Right lobe of liver (tissue), 6 donors: Measurements from ENCODE around the gene ERVW-1. TPM values are rescaled to one million over a fixed set of nuclear protein-coding genes. Genes with fewer than 3 reads are reported as not detected.

Experiments used
- ATAC-seq, 4 donors: fragments of 200-7000 bp; cut with Tn5 transposase; one replicate each; pipeline ENCODE4 v1.9.1; 2020; ENCODE audit warnings: mild to moderate bottlenecking in 4 of 4, moderate library complexity in 4 of 4
- DNase-seq, 3 donors: peaks; one replicate each; pipeline ENCODE4 v3.0.0-alpha.2; 2020
- H3K27ac ChIP-seq, 3 donors: fragments of 200-600 bp; one replicate each; pipeline ENCODE4 v1.8.0; 2022
- H3K27me3 ChIP-seq, 2 donors: fragments of 200-600 bp; one replicate each; pipeline ENCODE4 v1.8.0; 2022
- H3K36me3 ChIP-seq, 4 donors: fragments of 200-600 bp; sonication (generic) in 1 of 4; one replicate each; pipeline versions ENCODE4 v1.5.1 to v1.8.0; 2017 to 2022; ENCODE audit warnings: control low read depth in 1 of 4
- H3K4me1 ChIP-seq, 4 donors: fragments of 200-600 bp; sonication (generic) in 1 of 4; one replicate each; pipeline versions ENCODE4 v1.5.1 to v1.8.0; 2017 to 2022; ENCODE audit warnings: control low read depth in 1 of 4
- H3K4me3 ChIP-seq, 3 donors: fragments of 200-600 bp; one replicate each; pipeline ENCODE4 v1.8.0; 2022
- H3K9me3 ChIP-seq, 4 donors: fragments of 200-600 bp; sonication (generic) in 1 of 4; one replicate each; pipeline versions ENCODE4 v1.5.1 to v1.8.0; 2017 to 2022; ENCODE audit warnings: control low read depth in 1 of 4
- POLR2A ChIP-seq: fragments of 450-650 bp; IDR thresholded peaks from one replicate; pipeline ENCODE4 v1.6.1; 2017; ENCODE audit warnings: antibody characterized with exemption, mild to moderate bottlenecking
- WGBS: methylation state at CpG from one replicate; pipeline ENCODE4 v1.1.6; 2018; ENCODE audit warnings: low coverage, low lambda C conversion rate; ENCODE audit not compliant: insufficient coverage; ENCODE audit errors: missing lambda C conversion rate; 5-methylcytosine and 5-hydroxymethylcytosine counted together
- intact Hi-C, 2 donors: fragments of 100-400 bp; cut with DNase I; formaldehyde crosslinking; loops; one replicate each; pipeline versions ENCODE4 v1.11.2 to v1.14.1; 2022
- total RNA-seq, 6 experiments: library from RNA; depleted of rRNA in 2 of 6; stranded (reverse); fragments of >200 nt in 2 of 6; fragmentation: NEBNext Ultra II Directional in 3 of 6; extraction: Animal tissue kit (Norgen Biotek cat#: 25700) in 3 of 6; gene quantifications; one replicate each; pipeline versions ENCODE4 v1.1.0 to v1.2.4, GENCODE V29; 2016 to 2023
- TF ChIP-seq, protein P1 (sequence below), 4 donors: fragments of 200-600 bp in 3 of 4; fragments of 450-650 bp in 1 of 4; IDR thresholded peaks; one replicate each; pipeline versions ENCODE4 v1.5.1 to v1.8.0; 2016 to 2022; ENCODE audit warnings: antibody characterized with exemption in 4 of 4, mild to moderate bottlenecking in 2 of 4
- donor health status: DM: no; HTN: yes; CAD: no.
- donor health status: DM: no; HTN: no; CAD: no.
- donor health status: DM: no; HTN: no; CAD: no.
- donor health status: DM: no; HTN: yes; CAD: no.
- donor health status: DM: no; HTN: yes; CAD: no.

Gene ERVW-1
- total RNA-seq, 6 experiments from 2014 or later: not detected

DNA sequence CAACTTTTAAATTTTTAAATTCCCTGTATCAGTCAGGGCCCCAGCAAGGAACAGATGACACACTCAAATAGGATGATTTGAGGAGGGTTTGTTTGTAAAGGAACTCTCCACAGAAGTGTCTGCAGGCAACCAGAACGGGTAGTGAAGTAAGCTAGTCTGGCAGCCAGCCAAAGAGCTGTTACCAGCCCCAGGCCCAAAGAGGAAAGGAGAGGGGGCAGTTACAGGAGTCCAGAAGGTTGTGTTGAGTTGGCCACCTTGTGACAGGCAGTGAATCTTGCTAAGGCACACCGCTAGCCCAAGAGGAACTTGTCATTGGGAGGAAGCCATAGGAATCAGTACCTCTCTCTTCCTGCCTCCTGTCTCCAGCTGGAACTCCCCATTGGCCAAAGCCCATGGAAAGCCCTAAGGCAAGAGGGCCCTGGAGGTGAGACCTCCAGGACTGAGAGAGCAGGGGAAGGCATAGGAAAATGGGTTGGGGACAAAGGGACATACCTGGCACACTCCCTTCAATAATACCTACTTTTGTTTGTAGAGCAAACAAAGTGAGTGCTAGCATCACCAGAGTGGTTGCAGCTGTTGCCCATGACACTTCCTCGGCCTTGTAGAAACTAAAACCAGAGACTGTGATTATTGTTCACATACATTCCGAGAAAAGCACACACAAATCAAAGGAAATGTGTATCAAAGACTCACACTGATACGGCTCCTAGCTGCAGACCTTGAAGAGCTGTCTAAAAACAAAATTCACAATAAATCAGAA is 55.9 kb downstream of the ERVW-1 start:
- DNase-seq: no peak
- 57% methylated on average over 4 of the region's 5 CpGs for WGBS
- intact Hi-C loops: no loop called here

More for the DNA sequence above, 55.9 kb downstream of the ERVW-1 start:
- H3K9me3 ChIP-seq: no peaks in the 10 kb centered on the region
- H3K36me3 ChIP-seq: no peaks in the 10 kb centered on the region
- ATAC-seq: no peak
- no peaks in the 10 kb centered on the region for H3K4me1 ChIP-seq
- TF ChIP-seq, protein P1, sequence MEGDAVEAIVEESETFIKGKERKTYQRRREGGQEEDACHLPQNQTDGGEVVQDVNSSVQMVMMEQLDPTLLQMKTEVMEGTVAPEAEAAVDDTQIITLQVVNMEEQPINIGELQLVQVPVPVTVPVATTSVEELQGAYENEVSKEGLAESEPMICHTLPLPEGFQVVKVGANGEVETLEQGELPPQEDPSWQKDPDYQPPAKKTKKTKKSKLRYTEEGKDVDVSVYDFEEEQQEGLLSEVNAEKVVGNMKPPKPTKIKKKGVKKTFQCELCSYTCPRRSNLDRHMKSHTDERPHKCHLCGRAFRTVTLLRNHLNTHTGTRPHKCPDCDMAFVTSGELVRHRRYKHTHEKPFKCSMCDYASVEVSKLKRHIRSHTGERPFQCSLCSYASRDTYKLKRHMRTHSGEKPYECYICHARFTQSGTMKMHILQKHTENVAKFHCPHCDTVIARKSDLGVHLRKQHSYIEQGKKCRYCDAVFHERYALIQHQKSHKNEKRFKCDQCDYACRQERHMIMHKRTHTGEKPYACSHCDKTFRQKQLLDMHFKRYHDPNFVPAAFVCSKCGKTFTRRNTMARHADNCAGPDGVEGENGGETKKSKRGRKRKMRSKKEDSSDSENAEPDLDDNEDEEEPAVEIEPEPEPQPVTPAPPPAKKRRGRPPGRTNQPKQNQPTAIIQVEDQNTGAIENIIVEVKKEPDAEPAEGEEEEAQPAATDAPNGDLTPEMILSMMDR (IDR thresholded peaks at IDR 0.05): no peak
- TF ChIP-seq POLR2A: no peak
- no peaks in the 10 kb centered on the region for H3K27me3 ChIP-seq
- no peak overlapping the region for H3K27ac ChIP-seq
- H3K4me3 ChIP-seq: no peak overlapping the region

Other genes with a start within 250 kb of the ERVW-1 start
- 10 to 100 TPM; 15.9 to 32.3 (median 22.6) TPM for gene KRIT1, start 232.0 kb downstream of the ERVW-1 start, total RNA-seq
- 10 to 100 TPM in 5 of 6 experiments, 1 to 10 TPM in 1; 9.3 to 20.8 (median 15.0) TPM for gene ANKIB1, start 232.0 kb downstream of the ERVW-1 start, total RNA-seq
- 10 to 100 TPM; 11.5 to 16.8 (median 14.0) TPM for gene GATAD1, start 30.5 kb downstream of the ERVW-1 start, total RNA-seq
- gene PEX1, start 50.6 kb upstream of the ERVW-1 start, total RNA-seq: 10 to 100 TPM in 5 of 6 experiments, 1 to 10 TPM in 1; 10.0 to 12.0 (median 10.8) TPM
- 1 to 10 TPM; 4.2 to 6.9 (median 4.7) TPM for gene RBM48, start 50.8 kb upstream of the ERVW-1 start, total RNA-seq
- gene FAM133B, start 112.4 kb upstream of the ERVW-1 start, total RNA-seq: 10 to 100 TPM in 3 of 6 experiments, 1 to 10 TPM in 3; 8.6 to 11.6 (median 9.7) TPM